Measurements from ENCODE around the gene CD81. TPM values are rescaled to one million over a fixed set of nuclear protein-coding genes. Genes with fewer than 3 reads are reported as not detected.
A peak's percentile ranks its signal among the peaks of the same experiment; 100 is the strongest.

The CD81 gene
- total RNA-seq, 1 donor from 2014 or later, result 746 TPM

DNA sequence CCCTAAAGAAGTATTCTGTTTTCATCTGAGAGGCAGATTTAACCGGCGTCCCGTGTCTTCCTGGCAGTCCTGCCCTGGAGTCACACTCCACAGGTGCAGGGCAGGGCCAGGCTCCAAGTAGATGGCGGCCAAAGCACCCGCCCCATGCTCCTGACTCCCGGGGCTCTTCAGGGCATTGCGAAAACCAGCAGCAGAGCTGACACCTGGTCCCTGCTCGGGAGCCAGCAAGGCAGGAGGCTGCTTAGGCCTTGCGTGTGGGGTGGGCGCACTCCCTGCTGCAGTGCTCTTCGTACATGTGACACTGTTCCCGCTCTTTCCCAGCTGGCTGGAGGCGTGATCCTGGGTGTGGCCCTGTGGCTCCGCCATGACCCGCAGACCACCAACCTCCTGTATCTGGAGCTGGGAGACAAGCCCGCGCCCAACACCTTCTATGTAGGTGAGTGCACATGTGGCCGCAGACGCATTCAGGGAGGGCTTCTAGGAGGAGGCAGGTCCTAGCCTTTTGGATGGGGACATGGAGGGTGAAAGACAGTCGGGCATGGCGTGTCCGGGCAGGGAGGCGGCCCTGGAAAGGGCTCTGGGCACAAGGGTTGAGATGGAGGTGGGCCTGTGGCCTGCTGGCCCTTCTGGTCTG lies 13.1 kb downstream of the CD81 start:
- no peak for DNase-seq (ENCODE audit: low spot score)

- no peak for DNase-seq (ENCODE audit: low spot score)
Observed at GRCh38 chr11:2390725-2391151, 13.6 kb downstream of the CD81 start.

DNA sequence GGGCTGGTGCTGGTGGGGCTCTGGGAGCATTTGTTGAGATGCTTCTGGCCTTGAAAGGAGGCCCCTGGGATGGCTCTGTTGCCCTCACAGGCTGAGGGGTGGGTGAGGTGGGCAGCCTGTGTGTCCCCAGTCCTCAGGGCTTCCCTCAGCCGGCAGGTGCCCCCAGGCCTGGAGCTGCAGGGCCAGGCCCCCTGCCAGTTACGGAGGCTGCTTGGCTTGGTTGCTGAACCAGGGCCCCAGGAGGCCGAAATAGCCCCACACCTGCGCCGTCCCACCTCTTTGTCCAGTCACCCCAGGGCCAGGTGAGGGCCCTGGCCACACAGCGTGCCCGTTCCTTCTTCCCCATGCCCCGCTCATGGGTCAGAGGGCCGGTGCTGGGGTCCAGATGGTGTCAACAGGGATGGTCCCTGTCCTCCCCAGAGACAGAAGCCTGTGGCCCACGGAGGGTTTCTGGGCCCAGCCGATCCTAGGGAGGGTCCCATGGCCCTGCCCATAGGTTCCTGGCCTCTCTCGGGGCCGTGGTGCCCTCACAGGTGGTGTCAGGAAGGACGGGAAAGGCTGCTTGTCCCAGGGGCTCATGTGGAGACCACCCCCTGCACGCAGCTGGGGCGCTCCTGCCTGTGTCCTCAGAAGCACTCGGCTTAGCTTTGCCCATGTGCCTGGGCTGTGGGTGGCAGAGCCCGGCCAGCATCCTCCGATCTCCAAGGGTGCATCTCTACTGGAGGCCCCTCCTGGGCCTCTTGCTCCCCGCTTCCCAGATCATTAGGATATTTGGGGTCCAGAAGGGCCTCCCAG lies 14.3 kb downstream of the CD81 start:
- no peak for DNase-seq (ENCODE audit: low spot score)

DNA sequence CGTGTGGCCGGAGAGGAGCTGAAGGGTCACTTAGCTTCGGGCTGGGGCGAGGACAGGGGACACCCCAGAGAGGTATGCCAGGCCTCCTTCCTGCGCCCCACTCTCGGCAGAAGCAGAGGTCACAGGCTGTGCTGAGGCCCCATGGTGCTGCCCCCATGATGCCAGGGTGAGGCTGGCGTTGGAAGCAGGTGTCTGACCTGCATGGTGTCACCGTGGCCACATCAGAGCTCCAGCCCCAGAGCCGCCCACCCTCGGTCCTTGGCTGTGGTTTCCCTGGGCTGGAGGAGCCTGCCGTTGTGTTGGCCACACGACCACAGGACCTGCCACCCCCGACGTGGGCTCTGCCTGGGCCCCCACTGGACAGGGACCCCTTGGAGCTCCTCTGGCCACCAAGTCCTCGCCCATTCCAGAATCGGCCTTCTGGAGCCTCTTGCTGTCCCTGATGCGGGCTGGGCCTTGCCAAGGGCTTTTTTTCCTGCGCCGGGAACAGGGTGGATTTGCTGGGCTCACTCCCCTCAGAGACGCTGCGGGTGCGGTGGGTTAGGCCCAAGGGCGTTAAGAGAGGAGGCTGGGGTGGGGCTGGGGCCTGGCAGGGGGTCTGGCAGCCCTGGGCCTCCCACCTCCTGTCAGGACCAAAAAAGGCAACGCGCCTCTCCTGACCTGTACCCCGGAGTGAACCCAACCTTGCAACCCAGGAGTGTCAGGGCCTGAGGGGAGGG lies 15.3 kb downstream of the CD81 start:
- DNase-seq (ENCODE audit: low spot score), result no peak

DNA sequence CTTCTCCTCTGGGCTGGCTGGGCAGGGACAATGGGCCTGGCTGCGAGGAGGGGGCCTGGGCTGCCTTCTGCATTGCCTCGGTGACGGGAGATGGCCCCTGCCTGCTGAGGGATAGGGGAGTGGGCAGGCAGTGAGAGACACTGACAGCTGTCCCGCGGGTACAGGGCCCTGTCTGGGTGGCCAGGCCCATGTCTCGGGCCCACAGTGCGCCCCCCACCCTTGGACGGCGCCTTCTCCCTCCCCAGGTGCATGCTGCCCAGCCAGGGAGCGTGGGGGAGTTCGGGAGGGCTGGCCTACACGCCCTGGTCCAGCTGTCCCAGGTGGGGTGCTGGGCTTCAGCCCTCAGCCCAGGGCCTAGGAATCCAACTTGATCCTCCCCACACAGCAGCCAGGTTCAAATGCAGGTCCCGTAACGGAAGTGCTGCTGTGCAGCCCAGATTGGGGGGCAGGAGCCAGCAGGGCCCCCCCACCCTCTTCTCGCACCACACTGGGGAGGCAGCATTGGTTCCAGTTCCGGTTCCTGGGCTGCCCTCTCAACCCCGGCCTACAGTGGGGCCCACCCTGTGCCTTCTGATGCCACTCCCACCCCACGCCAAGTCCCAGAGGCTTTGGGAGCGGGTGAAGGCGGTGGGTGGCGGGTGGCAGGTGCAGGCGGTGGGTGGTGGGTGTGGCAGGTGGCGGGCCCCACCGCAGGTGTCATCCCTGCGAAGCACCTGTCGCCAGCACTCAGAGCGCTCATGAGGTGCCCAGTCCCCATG lies 16.2 kb downstream of the CD81 start:
- no peak for DNase-seq (ENCODE audit: low spot score)

DNA sequence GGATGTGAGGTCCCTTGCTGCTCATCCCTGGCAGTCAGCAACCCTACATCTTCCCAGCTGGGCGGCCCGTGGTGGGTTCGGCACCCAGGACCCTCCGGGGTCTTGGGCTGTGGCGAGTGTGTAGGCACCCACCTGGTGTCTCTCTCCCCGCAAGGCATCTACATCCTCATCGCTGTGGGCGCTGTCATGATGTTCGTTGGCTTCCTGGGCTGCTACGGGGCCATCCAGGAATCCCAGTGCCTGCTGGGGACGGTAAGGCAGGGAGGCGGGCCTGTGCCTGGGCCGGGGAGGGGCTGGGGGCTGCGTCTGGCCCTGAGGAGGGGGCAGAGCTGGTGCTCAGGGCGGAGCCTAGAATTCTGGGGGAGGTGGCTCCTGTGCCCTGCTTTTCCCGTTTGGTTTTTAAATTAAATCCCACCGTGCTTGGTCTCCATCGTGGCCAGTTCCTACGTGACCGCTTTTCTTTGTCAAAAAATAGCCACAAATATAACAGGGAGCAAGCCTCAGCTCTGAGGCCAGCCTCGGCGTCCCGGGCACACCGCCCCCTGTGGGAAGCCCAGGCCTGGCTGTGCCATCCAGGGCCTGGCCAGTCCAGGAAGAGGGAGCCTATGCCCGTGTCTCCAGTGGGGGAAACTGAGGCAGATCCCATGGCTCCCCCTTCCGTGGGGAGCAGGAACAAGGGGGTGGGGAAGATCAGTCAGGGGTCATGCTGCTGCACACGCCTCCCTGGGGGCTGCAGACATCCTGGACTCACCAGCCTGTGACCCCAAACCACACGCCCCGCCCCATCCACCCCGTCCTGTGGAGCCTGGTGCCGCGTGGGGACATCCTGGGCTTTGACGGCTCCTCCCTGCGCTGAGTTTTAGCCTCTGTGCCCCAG lies 17.1 kb downstream of the CD81 start:
- no peak for DNase-seq (ENCODE audit: low spot score)

GRCh38 chr11:2394818-2395105 lies 17.7 kb downstream of the CD81 start:
- no peak for DNase-seq (ENCODE audit: low spot score)

GRCh38 chr11:2395211-2395730 lies 18.2 kb downstream of the CD81 start:
- no peak for DNase-seq (ENCODE audit: low spot score)

DNA sequence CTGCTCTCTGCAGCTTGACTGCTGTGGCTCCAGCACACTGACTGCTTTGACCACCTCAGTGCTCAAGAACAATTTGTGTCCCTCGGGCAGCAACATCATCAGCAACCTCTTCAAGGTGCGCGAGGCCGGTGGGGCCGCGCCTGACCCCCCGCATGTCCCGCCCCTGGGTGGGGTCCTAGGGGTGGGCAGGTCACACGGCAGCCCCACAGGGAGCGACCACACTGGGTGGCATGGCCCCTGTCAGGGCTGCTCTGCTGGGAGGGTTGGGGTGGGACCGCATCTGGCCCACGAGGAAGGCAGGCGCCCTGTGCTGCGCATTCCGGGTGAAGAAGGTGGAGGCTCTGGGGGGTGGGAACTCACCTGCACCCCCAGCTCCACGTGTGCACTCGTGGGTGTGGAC lies 18.7 kb downstream of the CD81 start:
- DNase-seq (ENCODE audit: low spot score), result no peak

- no peak for DNase-seq (ENCODE audit: low spot score)
Observed at GRCh38 chr11:2396471-2396870, 19.4 kb downstream of the CD81 start.

- DNase-seq (ENCODE audit: low spot score), result no peak
Observed at GRCh38 chr11:2397005-2397404, 19.9 kb downstream of the CD81 start.

DNA sequence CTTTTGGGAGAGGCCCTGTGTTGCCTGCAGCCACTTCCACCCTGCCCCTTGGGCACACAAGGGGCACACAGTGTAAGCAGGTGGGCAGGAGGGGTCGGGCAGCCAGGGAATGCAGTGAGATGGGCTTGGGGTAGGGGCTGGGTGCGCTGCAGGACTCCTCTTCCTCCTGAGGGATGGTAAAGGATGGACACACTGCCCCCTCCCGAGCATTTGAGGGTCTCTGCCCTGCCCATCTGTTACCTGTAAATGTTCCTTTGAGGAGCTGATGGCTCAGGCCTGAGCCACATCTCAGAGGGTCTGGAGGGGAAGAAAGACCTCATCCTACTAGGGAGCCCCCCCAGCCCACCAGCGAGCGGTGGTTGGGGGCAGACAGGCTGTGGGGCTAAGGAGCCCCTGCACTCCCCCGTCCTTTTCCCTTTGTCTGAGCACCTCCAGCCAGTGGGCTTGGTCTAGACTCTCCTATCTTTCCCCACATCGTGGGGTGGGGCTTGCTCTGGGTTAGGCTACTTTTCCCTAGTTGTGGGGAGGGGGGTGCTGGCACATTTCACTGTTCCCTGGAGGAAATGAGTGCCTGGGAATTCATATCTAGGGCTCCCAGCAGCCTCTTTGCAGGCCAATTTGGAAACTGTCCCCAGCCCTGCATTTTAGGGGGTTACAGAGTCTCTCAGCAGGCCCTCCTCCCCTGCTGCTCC lies 21.7 kb downstream of the CD81 start:
- no peak for DNase-seq (ENCODE audit: low spot score)

DNA sequence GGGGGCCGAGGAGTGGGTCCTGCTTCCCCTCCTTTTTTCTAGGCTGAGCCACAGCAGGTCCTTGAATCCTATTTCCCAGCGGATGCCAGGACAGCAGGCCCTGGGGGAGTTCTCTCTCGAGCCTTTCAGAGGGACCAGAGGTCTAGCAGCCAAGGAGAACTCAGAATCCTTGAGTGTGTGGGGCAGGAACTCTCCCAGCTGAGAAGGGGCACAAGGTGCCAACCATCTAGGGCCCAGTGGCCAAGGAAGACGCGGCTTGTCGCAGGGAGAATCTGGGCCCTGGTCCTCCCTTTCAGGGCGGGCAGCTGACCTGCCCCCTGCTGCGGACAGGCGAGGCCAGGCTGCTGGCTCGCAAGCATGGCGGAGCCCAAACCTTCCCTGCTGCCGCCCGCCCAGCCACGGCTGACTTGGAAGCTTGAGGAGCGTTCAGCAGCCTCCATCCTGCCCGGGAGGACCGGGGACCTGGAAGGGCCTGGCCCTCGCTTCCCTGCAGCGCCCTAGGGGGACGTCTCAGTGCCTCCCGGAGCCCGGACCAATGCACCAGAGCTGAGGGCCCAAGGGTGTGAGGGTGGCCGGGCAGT lies 22.5 kb downstream of the CD81 start:
- no peak for DNase-seq (ENCODE audit: low spot score)

DNA sequence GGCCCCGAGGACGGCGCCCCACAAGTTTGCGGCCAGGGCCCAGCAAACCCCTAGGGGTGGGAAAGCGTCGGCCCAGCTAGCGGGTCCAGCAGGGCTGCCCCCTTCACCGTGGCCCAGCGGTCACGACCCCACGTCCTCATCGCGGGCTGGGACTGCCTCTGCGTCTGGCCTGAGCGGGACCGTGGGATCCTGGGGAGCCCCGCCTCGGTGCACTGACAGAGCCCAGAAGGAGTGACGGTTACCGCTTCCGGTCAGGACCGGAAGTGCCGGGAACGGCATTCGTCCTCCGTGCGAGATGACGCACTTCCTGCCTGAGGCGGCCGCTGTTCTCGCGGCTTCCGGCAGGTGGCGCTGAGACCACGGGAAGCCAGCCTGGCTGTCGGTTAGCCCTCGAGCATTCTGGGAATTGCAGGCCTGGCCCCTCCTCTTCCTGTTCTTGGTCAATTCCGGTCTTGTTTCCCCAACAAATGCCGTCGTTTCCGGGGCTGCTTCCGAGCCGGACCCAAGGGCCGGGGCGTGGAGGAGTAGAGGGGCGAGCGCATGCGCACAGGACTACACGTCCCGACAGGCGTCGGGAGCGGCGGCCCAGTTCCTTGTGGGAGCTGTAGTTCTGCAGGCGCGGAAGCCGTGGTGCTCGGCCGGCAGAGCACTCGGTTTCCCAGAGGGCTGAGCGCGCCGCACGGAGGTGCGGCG lies 23.1 kb downstream of the CD81 start, which contains the start of gene TSSC4:
Gene TSSC4, plus strand, starts transcription at position 682 of the 693 bp plus-strand sequence. CDS start 1,884 bp downstream, outside the sequence.
- peak; percentile 100 for DNase-seq (ENCODE audit: low spot score)

DNA sequence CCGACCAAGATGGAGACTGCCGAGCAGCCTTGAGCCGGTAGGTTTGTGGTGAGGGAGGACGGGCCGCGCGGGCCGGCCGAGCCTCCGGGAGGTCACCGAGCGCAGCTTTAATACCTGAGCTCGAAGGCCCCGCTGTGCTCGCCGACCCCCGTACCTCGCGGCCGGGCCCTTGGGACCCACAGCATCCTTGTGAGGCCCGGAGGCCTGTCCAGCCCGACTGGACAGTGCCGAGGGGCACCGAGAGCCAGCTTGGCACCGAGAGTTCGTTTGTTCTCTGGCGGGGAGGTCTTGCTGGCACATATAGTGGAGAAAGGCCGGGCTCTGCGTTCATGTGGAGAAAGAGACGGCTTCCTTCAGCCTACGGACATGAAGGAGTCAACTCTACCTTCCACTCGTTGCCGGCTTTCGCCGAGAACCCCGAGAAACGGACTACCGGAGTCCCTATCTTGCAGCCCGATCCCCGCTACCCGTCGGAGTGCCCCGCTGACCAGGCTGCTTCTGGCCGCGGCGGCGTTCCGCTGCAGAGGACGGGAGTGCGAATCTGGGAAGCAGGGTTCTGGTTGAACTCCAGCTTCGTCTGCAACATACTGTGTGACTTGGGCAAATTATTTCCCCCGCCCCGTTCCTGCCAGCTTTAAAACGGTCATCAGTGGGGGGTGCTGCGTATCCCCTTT lies 23.8 kb downstream of the CD81 start:
- no peak for DNase-seq (ENCODE audit: low spot score)

- no peak for DNase-seq (ENCODE audit: low spot score)
Observed at GRCh38 chr11:2401436-2401984, 24.4 kb downstream of the CD81 start.

DNA sequence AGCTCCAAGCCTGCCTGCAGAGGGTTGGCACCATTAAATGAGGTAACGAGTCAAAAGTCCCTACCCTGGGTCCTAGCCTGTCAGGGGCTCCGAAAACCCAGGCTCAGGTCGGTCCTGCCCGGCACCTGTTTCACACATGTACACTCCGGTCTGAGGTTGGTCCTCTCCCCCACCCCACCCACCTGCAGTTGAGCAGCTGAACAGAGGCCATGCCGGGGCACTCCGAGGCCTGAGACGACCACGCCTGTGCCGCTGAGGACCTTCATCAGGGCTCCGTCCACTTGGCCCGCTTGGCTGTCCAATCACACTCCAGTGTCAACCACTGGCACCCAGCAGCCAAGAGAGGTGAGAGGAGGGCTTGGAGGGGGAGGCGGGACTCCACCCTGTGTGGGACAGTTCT lies 25.0 kb downstream of the CD81 start:
- DNase-seq (ENCODE audit: low spot score), result no peak

DNA sequence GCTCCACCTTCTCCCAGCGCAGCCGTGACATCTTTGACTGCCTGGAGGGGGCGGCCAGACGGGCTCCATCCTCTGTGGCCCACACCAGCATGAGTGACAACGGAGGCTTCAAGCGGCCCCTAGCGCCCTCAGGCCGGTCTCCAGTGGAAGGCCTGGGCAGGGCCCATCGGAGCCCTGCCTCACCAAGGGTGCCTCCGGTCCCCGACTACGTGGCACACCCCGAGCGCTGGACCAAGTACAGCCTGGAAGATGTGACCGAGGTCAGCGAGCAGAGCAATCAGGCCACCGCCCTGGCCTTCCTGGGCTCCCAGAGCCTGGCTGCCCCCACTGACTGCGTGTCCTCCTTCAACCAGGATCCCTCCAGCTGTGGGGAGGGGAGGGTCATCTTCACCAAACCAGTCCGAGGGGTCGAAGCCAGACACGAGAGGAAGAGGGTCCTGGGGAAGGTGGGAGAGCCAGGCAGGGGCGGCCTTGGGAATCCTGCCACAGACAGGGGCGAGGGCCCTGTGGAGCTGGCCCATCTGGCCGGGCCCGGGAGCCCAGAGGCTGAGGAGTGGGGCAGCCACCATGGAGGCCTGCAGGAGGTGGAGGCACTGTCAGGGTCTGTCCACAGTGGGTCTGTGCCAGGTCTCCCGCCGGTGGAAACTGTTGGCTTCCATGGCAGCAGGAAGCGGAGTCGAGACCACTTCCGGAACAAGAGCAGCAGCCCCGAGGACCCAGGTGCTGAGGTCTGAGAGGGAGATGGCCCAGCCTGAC lies 26.0 kb downstream of the CD81 start:
- no peak for DNase-seq (ENCODE audit: low spot score)

Measured in mucosa of gallbladder (tissue), 1 donor.